Mucosa of rectum (tissue), 2 donors: ENCODE measurements around the gene PRRC1.
"Not testable (repeated sequence)": the region's sequence is repeated elsewhere in the genome, so short reads cannot be mapped to it uniquely, and the experiment has no call there.

ENCODE experiments used
- H3K27ac ChIP-seq, 2 donors: one replicate each; pipeline ENCODE4 v1.7.0; 2013; ENCODE audit warnings: inconsistent platforms in 2 of 2, low read depth in 2 of 2, low read length in 2 of 2
- H3K27me3 ChIP-seq, 2 donors: one replicate each; pipeline ENCODE4 v1.7.0; 2013; ENCODE audit warnings: low read length in 2 of 2; ENCODE audit not compliant: control insufficient read depth in 2 of 2, insufficient read depth in 2 of 2
- H3K36me3 ChIP-seq, 2 donors: one replicate each; pipeline ENCODE4 v1.7.0; 2013; ENCODE audit warnings: low read length in 2 of 2; ENCODE audit not compliant: control insufficient read depth in 2 of 2, insufficient read depth in 2 of 2
- H3K4me1 ChIP-seq, 2 donors: one replicate each; pipeline ENCODE4 v1.7.0; 2013; ENCODE audit warnings: low read length in 2 of 2, mild to moderate bottlenecking in 1 of 2; ENCODE audit not compliant: control insufficient read depth in 2 of 2, insufficient read depth in 2 of 2
- H3K4me3 ChIP-seq, 2 donors: one replicate each; pipeline ENCODE4 v1.7.0; 2013; ENCODE audit warnings: low read length in 2 of 2
- H3K9ac ChIP-seq, 2 donors: one replicate each; pipeline ENCODE4 v1.7.0; 2013; ENCODE audit warnings: low read length in 2 of 2, low read depth in 1 of 2, mild to moderate bottlenecking in 1 of 2
- H3K9me3 ChIP-seq, 2 donors: one replicate each; pipeline ENCODE4 v1.7.0; 2013; ENCODE audit warnings: low read length in 2 of 2; ENCODE audit not compliant: control insufficient read depth in 2 of 2
- donor health status: healthy.
- donor health status: Normal muscosa, but diverticular disease.

PRRC1 gene

DNA sequence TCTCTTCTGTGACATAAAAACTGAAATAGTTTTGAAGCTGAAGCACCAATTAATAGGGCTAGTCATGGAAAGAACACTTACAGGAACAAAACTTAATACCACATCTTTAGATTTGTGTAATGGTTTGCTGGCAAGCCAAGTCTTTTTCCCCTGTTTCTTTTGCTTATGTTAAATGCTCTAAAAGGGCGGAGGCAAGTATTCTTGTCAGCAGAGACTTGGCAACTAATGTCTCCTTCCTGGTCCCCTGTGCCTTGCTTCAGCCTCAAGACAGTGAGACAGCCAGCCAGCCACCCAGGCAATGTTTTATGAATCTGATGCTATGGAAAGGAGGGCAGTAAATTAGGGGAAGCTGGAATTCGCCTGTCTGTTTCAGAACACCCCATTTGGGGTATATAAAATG is 45.7 kb downstream of the PRRC1 start:
- Histone ChIP-seq H3K27ac (no peak overlapping the region), H3K9ac (no peak overlapping the region), H3K27me3 (no peaks in the 10 kb centered on the region), H3K9me3 (no peaks in the 10 kb centered on the region), H3K36me3 (no peaks in the 10 kb centered on the region), H3K4me3 (no peak overlapping the region), H3K4me1 (peaks cover 0 to 8% of the 10 kb centered on the region in 2 donors)

DNA sequence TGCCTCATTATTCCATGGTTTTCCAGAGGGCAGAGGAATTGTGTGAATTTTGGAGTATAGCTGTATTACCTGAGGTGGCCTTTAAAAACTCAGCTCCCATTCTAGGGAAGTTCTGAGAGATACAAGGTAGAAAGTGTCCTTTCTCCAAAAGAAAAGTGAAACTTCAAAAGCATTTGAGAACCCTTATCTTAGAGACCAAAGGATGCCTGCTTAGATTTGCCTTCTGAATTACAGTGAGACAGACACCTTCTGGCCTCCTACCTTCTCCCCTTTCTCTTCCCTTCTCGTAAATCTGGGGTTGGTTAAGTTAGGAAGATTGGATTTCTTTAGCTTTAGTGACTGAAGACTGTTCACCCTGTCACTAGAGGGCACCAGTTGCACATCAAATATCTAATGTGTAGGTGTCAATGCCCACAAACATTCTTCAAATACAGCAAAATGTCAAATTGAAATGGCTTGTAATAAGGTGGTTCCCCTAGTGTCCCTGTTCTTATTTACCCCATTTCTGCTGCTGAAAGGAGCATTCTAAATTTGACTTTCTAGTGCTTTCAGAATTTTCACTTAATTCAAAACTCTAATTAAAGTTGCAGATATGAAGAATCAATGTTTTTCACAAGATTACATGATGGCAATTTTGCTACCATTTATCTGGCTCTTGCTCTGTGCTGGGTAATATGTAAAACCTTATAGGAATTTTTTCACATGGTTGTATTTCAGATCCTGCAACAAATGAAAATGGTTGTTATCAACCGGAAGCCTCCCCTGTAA is 46.7 kb downstream of the PRRC1 start:
- H3K9ac ChIP-seq: no peak overlapping the region

DNA sequence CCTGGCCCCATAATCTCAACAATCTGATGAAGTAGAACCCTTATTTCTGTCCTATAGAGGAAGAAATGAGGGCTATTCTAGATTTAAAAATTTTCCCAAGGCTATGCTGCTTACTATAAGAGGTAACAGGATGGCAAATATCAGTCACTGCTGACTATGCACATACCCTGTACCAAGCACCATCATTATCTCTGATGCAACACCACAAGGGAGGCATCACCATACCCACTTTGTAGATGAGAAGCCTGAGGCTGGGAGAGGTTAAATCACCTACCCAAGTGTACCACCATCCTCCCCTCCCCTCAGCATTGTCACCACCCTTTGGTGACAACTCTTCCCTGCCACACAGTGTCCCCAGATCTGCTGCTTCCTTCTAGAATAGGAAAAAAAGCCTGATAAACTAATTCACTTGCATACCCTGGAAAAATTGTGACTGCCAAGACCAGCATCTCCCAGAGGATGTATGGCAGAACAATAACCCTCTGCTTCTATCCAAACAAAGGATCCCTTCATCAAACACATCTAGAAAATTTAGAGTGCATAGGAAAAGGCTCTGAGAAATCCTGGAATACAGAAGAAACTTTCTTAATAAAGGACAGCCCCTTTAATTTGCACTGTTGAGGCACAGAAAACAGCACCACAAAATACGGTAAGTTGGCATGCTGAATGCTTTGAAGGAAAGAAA is 48.3 kb downstream of the PRRC1 start:
- Histone ChIP-seq H3K9ac (no peak overlapping the region), H3K27me3 (no peaks in the 10 kb centered on the region), H3K27ac (no peak overlapping the region), H3K36me3 (no peaks in the 10 kb centered on the region), H3K9me3 (no peaks in the 10 kb centered on the region), H3K4me1 (peaks cover 0 to 4% of the 10 kb centered on the region in 2 donors), H3K4me3 (no peak overlapping the region)

More for the DNA sequence above, 46.7 kb downstream of the PRRC1 start:
- no peaks in the 10 kb centered on the region for H3K36me3 ChIP-seq
- H3K9me3 ChIP-seq: no peaks in the 10 kb centered on the region
- peaks cover 0 to 4% of the 10 kb centered on the region in 2 donors for H3K4me1 ChIP-seq
- no peak overlapping the region for H3K27ac ChIP-seq
- H3K4me3 ChIP-seq: no peak overlapping the region
- H3K27me3 ChIP-seq: no peaks in the 10 kb centered on the region

DNA sequence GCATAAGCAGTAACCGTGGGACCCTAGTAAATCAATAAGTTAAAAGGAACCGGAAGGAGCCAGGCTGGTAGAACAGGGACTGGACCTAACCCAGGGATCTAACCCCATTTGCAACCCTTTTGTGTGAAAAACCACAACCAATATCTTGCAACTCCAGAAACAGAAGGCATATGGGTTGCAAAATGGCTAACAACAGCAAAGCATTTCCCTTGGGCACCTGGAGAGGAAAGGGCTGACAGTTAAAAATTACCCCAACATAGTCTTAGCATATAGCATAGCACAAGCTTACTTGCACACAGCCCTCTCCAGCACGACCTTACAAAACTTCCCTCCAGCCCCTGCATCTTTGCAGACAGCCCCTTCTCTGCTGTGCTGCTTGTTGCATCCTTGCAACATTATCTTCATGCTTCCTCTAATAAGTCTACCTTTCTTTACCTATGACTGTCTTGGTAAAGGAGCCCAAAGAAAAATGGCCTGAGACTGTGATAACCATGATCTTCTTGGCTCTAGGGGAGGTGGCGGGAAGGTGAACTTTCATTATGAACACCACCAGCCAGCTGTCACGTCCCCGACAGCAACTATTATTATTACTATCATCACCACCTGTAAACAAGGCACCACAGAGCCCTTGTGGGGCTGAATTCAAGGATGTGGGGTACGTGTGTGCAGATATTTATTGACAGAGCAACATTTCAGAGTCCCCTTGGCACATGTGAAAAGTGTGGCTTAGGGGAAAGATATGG is 49.8 kb downstream of the PRRC1 start:
- H3K27me3 ChIP-seq: no peaks in the 10 kb centered on the region
- no peak overlapping the region for H3K27ac ChIP-seq
- H3K9me3 ChIP-seq: no peaks in the 10 kb centered on the region
- peaks cover 0 to 4% of the 10 kb centered on the region in 2 donors for H3K4me1 ChIP-seq
- H3K4me3 ChIP-seq: no peak overlapping the region
- H3K36me3 ChIP-seq: no peaks in the 10 kb centered on the region
- no peak overlapping the region for H3K9ac ChIP-seq

DNA sequence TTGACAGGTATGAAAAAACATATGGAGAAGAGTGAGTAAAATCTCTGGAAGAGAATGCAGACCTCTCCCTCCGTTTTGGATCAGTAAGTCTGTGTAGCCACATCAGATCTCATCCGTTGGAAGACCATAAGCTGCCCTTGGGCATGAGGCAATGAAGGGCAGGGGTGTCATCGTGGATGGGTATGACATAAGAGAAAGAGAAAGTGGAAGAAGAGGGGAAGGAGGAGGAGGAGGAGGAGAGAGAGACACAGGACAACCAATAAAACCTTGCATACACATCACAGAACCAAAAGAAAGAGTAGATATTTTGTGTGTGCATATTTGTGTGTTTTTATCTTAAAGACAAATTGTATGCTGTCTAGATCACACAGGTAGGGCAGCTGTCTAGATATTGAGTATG is 50.7 kb downstream of the PRRC1 start:
- no peaks in the 10 kb centered on the region for H3K9me3 ChIP-seq
- H3K27ac ChIP-seq: no peak overlapping the region
- no peak overlapping the region for H3K4me3 ChIP-seq
- H3K36me3 ChIP-seq: no peaks in the 10 kb centered on the region
- H3K4me1 ChIP-seq: peaks cover 0 to 4% of the 10 kb centered on the region in 2 donors
- H3K9ac ChIP-seq: no peak overlapping the region
- H3K27me3 ChIP-seq: no peaks in the 10 kb centered on the region

DNA sequence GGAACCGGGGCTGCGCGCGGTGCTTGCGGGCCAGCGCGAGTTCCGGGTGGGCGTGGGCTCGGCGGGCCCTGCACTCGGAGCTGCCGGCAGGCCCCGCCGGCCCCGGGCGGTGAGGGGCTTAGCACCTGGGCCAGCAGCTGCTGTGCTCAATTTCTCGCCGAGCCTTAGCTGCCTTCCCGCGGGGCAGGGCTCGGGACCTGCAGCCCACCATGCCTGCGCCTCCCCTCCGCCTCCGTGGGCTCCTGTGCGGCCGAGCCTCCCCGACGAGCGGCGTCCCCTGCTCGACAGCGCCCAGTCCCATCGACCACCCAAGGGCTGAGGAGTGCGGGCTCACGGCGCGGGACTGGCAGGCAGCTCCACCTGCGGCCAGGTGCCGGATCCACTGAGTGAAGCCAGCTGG is 52.0 kb downstream of the PRRC1 start:
- H3K27me3 ChIP-seq, H3K36me3 ChIP-seq, H3K4me1 ChIP-seq, H3K9ac ChIP-seq, H3K9me3 ChIP-seq, H3K27ac ChIP-seq, H3K4me3 ChIP-seq: not testable (repeated sequence)

DNA sequence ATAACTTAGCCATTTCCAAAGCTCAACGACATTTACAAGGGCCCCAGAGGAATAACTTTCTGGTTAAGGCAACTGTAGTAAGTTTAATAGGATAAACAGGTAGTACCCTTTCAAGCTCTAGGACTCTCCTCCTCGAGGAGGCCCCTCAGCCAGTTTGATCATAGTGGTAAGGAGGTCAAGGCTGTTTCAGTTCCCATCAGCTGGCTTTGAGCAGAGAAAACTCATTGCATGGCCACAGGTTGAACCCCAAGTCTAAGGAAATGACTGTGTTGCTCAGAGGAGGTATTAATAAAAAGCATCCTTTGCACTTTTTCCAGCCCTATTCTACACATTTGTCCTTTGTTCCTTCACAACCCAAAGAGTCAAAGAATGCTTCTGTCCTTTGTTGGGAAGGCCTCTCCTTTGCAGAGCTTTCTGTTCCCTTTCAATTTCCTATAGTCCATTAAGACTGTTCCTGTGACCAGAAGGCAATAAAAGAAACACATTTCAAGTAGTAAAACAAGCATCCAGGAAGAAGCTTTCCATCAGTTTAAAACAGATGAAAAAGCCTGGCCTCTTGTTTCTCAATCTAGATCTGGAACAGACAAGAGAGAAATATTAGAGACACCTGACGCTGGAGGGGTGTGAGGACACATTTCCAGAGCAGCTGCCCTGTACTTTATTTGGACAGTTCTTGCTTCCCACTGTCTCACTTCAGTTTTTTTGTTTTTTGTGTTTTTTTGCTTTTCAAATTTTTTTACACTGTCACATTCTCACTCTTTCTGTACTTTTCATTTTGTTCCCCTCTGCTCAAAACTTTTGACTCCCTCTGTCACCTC is 54.1 kb downstream of the PRRC1 start:
- no peaks in the 10 kb centered on the region for H3K36me3 ChIP-seq
- no peak overlapping the region for H3K9ac ChIP-seq

DNA sequence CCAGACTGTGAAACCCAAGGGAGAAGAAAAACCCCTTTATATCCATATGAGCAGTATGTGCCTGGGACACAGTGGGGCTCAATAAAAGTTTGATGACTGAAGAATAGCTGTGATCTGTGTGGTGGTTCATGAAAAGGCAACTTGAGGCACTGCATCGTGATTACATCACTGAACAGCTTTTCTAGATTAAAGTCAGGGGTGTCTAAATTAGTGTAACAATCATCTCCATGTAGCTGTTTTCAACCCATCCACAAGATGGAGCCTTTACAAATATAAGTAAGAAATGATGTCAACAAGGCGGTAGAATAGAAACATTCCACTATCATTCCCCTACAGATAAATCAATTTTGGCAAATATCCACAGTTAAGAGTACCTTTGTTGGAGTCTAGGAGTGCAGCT is 55.5 kb downstream of the PRRC1 start:
- Histone ChIP-seq H3K27me3 (no peaks in the 10 kb centered on the region), H3K36me3 (no peaks in the 10 kb centered on the region), H3K4me3 (no peak overlapping the region), H3K27ac (no peak overlapping the region), H3K9ac (no peak overlapping the region), H3K4me1 (no peaks in the 10 kb centered on the region), H3K9me3 (no peaks in the 10 kb centered on the region)

More for the DNA sequence above, 54.1 kb downstream of the PRRC1 start:
- no peaks in the 10 kb centered on the region for H3K27me3 ChIP-seq
- no peak overlapping the region for H3K4me3 ChIP-seq
- H3K9me3 ChIP-seq: no peaks in the 10 kb centered on the region
- H3K27ac ChIP-seq: no peak overlapping the region
- H3K4me1 ChIP-seq: no peaks in the 10 kb centered on the region

DNA sequence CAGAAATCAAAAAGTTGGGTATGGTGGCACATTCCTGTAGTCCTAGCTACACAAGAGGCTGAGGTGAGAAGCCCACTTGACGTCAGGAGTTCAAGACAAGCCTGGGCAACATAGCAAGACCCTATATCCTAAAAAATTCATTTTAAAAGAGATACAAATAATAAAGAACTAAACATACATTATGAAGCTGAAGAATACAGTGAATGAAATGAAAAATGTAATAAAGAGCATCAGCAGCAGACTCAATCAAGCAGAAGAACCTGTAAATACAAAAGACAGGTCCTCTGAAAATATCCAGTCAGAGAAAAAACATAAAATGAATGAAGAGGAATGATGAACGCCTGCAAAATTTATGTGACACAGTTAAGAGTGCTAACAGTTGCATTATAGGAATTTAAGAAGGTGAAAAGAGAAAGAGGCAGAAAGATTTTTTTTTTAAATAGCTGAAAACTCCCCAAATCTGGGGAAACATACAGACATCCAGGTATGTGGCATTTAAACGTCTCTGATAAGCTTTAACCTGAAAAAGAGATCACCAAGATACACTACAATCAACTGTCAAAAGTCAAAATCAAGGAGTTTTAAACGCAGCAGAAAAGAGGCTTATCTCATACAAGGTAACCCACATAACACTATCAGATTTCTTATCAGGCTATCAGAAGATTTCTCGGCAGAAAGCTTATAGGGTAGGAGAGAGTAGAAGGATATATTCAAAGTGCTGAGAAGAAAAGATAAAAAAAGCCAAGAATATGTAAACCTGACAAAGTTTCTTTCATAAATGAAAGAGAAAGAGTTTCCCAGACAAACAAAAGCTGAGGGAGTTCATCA is 57.6 kb downstream of the PRRC1 start:
- Histone ChIP-seq H3K4me3 (no peak overlapping the region), H3K27me3 (no peaks in the 10 kb centered on the region), H3K27ac (no peak overlapping the region), H3K4me1 (no peaks in the 10 kb centered on the region), H3K9ac (no peak overlapping the region), H3K36me3 (no peaks in the 10 kb centered on the region), H3K9me3 (no peaks in the 10 kb centered on the region)
